Neutrophil (primary cell): ENCODE measurements around the gene KATNAL1.

Experiments
- H3K27ac ChIP-seq: fragments of 200-600 bp; sonication (generic); 2 replicates; pipeline ENCODE4 v1.5.1; 2016; ENCODE audit warnings: mild to moderate bottlenecking, moderate library complexity
- H3K27me3 ChIP-seq: fragments of 200-600 bp; sonication (generic); 2 replicates; pipeline ENCODE4 v1.6.0; 2016; ENCODE audit warnings: mild to moderate bottlenecking
- H3K36me3 ChIP-seq: fragments of 200-600 bp; sonication (generic); 2 replicates; pipeline ENCODE4 v1.5.1; 2017
- H3K4me1 ChIP-seq, 2 experiments: fragments of 200-600 bp in 1 of 2; sonication (generic) in 1 of 2; 1 replicate in 1 of 2; 2 replicates in 1 of 2; pipeline versions ENCODE4 v1.5.1 to v1.6.1; 2013 to 2016; ENCODE audit warnings: low read depth in 1 of 2, low read length in 1 of 2, mild to moderate bottlenecking in 1 of 2, moderate library complexity in 1 of 2; ENCODE audit not compliant: control insufficient read depth in 1 of 2, insufficient read depth in 1 of 2
- H3K4me3 ChIP-seq, 2 experiments: fragments of 200-600 bp in 1 of 2; sonication (generic) in 1 of 2; 1 replicate in 1 of 2; 2 replicates in 1 of 2; pipeline ENCODE4 v1.5.1; 2013 to 2016; ENCODE audit warnings: low read depth in 1 of 2, low read length in 1 of 2, mild to moderate bottlenecking in 1 of 2, moderate library complexity in 1 of 2
- H3K9me3 ChIP-seq: fragments of 200-600 bp; sonication (generic); 2 replicates; pipeline ENCODE4 v1.5.1; 2016
- TF ChIP-seq, protein P1 (sequence below): fragments of 200-600 bp; sonication (generic); IDR thresholded peaks from 2 replicates; pipeline ENCODE4 v1.5.1; 2016; ENCODE audit warnings: antibody characterized with exemption

Gene KATNAL1

DNA sequence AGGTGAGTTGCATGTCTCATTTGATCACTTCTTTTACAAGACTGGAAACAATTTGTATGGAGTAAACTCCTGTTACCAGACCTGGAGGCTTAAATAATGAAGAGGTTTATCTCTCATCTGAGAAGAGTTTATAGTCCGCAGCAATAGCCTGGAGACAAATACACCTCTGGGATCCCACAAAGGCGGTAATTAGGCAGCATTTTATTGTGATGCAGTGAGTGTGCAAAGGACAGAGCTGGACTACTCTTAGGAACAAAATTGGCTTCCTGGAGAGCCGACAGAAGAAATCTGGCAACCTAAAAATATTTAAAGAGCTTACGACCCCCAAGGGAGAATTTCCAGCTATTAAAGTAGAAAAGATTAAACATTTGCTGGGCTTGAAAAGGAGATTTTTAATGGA is 11.8 kb upstream of the KATNAL1 start:
- Histone ChIP-seq H3K27me3 (no peaks in the 10 kb centered on the region), H3K9me3 (no peaks in the 10 kb centered on the region), H3K4me3 (no peak overlapping the region), H3K27ac (no peak overlapping the region), H3K36me3 (no peaks in the 10 kb centered on the region), H3K4me1 (no peaks in the 10 kb centered on the region)
- TF ChIP-seq, protein P1, sequence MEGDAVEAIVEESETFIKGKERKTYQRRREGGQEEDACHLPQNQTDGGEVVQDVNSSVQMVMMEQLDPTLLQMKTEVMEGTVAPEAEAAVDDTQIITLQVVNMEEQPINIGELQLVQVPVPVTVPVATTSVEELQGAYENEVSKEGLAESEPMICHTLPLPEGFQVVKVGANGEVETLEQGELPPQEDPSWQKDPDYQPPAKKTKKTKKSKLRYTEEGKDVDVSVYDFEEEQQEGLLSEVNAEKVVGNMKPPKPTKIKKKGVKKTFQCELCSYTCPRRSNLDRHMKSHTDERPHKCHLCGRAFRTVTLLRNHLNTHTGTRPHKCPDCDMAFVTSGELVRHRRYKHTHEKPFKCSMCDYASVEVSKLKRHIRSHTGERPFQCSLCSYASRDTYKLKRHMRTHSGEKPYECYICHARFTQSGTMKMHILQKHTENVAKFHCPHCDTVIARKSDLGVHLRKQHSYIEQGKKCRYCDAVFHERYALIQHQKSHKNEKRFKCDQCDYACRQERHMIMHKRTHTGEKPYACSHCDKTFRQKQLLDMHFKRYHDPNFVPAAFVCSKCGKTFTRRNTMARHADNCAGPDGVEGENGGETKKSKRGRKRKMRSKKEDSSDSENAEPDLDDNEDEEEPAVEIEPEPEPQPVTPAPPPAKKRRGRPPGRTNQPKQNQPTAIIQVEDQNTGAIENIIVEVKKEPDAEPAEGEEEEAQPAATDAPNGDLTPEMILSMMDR, result no peak

DNA sequence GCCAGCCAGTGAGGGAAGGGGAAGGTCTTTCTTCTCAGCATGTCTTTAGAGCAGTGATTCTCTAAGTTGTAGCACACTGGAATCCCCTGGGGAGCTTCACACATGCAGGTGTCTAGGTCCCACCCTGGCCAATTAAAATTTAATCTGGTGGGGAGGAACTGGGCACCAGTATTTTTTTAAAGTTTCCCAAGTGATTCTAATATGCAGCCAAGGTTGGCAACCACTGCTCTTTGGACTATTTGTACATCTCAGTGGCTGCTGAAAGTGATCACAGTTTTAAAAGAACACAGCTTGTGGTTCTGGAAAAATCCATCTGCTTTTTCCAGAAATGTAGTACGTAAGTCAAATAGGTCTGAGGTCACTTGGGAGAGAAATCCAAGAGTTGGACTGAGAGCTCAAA is 10.7 kb upstream of the KATNAL1 start:
- Histone ChIP-seq H3K27me3 (no peaks in the 10 kb centered on the region), H3K4me1 (no peaks in the 10 kb centered on the region), H3K36me3 (no peaks in the 10 kb centered on the region), H3K27ac (no peak overlapping the region), H3K4me3 (no peak overlapping the region), H3K9me3 (no peaks in the 10 kb centered on the region)
- TF ChIP-seq, protein P1, result no peak

DNA sequence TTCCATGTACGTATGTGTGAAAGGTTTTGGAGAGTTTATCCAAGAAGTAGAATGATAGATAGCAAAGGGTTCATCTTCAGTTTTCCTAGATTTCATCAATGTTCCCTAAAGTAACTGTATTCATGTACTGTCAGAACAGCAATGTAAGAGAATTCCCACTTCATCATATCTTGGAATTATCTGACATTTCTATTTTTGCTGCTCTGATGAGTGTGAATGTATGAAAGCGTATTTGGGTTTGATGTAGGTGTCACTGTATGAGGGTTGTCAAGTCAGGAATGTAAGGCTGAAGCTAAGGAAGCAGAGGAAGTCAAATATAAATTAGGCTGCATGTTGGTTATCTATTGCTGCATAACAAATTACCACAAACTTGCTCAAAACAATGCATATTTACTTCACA is 7.2 kb upstream of the KATNAL1 start:
- Histone ChIP-seq H3K36me3 (no peaks in the 10 kb centered on the region), H3K9me3 (no peaks in the 10 kb centered on the region), H3K27ac (no peak overlapping the region), H3K4me3 (no peak overlapping the region), H3K4me1 (no peaks in the 10 kb centered on the region), H3K27me3 (no peaks in the 10 kb centered on the region)
- TF ChIP-seq, protein P1, result no peak

DNA sequence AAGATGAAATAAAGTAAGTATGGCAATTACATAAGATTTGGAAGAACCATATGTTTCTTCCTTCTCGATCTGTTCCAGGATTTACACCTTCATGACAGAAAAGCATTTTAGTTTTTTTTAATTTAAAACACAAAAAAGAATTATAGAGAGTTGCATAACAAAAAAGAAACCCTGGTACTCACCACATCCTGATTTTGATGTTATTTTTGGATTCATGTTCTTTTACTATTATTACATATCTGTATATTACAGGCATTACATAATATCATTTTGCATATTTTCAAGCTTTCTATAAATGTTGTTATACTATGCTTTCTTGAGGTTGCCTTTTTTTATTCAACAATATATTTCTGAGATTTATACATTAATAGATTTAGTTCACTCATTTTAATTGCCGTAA is 6.7 kb upstream of the KATNAL1 start:
- Histone ChIP-seq H3K9me3 (no peaks in the 10 kb centered on the region), H3K27me3 (no peaks in the 10 kb centered on the region), H3K4me1 (no peaks in the 10 kb centered on the region), H3K36me3 (no peaks in the 10 kb centered on the region), H3K27ac (no peak overlapping the region), H3K4me3 (no peak overlapping the region)
- TF ChIP-seq, protein P1, result no peak

- Histone ChIP-seq H3K27me3 (no peaks in the 10 kb centered on the region), H3K4me3 (no peak overlapping the region), H3K4me1 (no peaks in the 10 kb centered on the region), H3K36me3 (no peaks in the 10 kb centered on the region), H3K27ac (no peak overlapping the region), H3K9me3 (no peaks in the 10 kb centered on the region)
- TF ChIP-seq, protein P1, result no peak
Observed at GRCh38 chr13:30313311-30313710, 6.0 kb upstream of the KATNAL1 start.

- Histone ChIP-seq H3K36me3 (no peaks in the 10 kb centered on the region), H3K27me3 (no peaks in the 10 kb centered on the region), H3K4me1 (peaks cover under 1 to 2% of the 10 kb centered on the region in 2 experiments), H3K27ac (no peak overlapping the region), H3K9me3 (no peaks in the 10 kb centered on the region), H3K4me3 (no peak overlapping the region)
- TF ChIP-seq, protein P1, result no peak
Observed at GRCh38 chr13:30312904-30313303, 5.6 kb upstream of the KATNAL1 start.
